Stimulated activated CD4-positive, alpha-beta T cell treated with anti-CD3 and anti-CD28 coated beads, Interleukin-15, amount 100 ng/mL, for 1 hour (primary cell): ENCODE data around the gene ACYP2.
"Not testable (repeated sequence)": the region's sequence is repeated elsewhere in the genome, so short reads cannot be mapped to it uniquely, and the experiment has no call there.

ENCODE experiments used
- DNase-seq, 2 donors: peaks; one replicate each; pipeline ENCODE4 v3.0.0-alpha.2; 2020; ENCODE audit warnings: low read depth in 1 of 2, low spot score in 1 of 2

The ACYP2 gene

DNA sequence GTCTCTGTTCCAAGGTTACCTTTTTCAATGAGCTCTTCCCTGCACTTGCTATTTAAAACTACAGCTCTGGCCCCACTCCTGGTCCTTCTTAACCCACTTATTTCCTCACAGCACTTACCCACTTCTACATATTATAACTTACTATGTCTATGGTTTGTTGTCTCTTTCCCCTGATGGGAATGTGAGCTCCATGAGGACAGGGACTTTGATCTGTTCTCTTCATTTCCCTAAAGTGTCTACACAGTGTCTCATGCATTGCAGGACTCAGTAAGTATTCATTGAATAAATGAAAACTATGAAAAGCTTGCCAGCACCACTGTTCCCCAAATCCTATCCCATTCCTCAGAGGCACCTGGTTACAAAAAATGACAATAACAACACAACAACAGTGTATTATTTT lies 18.3 kb upstream of the ACYP2 start:
- no peak for DNase-seq

DNA sequence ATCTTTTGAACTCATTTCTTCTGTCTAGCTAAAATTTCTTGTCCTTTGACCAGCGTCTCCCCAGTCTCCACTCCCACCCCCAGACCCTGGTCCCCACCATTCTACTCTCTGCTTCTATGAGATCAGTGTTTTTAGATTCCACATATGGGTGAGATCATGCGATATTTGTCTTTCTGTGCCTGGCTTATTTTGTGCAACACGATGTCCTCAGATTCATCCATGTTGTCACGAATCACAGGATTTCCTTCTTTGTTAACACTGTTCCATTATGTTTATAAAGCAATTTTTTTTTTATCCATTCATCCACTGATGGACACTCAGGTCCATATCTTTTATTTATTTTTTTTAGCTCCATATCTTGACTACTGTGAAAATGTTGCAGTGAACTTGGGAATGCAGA lies 16.0 kb upstream of the ACYP2 start:
- no peak for DNase-seq

DNA sequence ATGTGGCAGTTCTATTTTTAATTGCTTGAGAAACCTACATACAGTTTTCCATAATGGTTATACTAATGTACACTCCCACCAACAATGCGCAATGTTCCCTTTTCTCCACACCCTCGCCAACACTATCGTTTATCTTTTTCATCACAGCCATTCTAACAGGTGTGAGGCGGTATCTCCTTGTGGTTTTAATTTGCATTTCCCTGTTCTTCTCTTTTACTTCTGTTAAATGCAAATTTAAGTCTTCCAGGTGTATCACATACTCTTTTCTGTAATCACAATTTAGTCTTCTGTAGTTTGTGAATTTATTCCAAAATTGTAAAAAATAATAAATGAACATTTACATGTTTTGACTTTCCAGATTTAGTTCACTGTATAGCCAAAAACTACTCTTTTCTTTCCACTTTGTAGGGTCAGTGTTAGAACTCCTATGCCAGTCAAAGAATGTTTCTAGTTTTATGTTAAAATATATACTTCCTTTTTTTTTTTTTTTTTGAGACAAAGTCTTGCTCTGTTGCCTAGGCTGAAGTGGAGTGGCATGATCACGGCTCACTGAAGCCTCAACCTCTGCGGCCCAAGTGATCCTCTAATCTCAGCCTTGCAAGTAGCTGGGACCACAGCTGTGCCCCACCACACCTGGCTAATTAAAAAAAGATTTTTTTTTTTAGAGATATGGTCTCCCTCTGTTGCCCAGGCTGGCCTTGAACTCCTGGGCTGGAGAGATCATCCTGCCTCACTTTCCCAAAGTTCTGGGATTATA lies 15.4 kb upstream of the ACYP2 start:
- no peak for DNase-seq

DNA sequence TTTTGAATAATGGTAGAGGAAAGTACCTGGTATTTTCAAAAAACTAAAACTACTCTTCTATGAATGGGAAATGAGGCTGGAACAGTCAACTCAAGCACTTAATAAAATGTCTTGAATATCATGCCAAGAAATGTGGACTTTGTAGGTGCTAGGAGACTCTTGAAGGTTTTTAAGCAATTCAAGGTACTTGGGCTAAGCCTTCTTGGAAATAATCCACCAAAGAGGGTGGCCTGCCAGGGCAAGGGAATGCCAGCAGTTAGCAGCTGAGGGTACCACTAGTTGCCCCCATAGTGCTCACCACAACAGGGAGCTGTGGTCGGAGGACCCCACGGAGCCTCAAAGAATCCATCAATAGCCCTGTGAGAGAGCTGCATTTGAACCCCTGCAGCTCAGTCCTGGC lies 14.6 kb upstream of the ACYP2 start:
- no peak for DNase-seq

DNA sequence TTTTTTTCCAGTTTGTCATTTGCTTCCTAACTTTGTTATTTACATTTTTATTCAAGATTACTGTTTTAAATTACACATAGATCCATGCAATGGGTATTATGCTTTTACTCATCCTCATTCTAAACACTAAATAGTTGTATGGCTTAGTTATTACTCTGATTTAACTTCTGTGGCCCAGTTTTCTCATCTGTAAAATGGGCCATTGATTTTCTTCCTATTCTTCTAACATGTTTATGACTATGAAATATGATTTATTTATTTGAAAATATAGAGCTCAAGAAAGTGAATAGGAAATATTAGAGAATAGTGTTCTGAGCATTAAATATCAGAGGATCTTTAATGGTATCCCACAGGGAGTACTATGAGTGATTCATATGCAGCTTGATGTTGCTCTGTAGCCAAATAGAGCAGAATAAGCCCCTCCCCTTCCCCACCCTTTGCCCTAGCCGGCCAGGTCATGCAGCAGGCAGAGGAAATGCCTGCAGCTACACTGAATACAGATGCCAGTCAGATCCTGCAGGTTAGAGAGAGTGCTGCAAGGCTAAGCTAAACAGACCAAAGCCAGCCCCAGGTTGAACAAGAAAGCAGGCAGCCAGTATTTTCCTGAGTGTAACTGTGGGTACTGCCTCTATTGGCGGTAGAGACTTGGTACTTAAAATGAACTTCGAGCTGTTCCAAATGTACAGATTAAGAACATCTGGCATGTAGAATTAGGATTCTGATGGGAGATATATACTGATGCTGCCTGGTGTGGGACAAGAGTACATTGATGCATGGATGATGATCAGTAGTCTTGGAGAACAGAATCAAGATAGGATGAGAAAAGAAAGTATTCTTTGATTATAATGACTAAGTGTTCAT lies 11.7 kb upstream of the ACYP2 start:
- no peak for DNase-seq

DNA sequence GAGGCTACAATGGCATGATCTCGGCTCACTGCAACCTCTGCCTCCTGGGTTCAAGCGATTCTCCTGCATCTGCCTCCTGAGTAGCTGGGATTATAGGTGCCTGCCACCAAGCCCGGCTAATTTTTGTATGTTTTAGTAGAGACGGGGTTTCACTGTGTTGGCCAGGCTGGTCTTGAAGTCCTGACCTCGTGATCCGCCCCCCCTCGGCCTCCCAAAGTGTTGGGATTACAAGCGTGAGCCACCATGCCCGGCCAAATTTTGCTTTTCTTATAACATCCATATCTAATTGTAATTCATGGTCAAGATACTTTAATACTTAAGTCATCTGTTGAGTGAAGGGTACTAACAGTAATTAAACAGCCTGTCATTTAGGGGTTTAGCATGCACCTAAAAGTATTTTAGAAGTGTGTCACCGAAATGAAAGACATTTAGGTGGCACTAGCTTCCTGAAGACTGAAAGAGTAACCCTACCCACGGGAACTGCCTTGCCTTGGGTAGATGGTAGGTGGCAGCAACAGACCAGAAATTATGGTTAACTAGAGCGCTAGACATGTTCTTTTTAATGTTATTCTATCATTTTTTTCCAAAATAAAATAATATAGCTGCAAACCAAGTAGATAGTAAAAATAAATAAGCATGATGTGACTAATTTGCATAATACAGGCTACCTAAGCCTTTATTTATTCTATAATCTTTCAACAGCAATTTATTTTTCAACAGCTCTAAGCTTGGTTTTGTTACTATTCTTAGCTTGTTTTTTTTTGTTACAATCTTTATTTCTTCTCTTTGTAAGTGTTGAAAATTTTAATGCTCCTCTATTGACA lies 8.6 kb upstream of the ACYP2 start:
- DNase-seq: no peak

DNA sequence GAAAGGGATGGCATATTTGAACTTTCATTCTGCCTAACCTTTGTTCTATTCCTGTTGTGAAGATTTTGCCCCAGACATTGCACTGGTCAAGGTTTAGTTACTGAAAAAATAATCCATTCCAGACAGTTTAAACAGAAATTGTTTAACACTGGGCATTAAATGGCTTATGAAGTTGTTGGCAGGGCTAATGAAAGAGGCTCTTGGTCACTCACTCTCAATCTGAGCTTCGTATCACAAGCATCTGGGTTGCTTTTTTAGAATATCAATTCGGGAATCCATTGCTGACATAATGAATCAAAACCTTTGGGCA lies 8.0 kb upstream of the ACYP2 start:
- DNase-seq: no peak

DNA sequence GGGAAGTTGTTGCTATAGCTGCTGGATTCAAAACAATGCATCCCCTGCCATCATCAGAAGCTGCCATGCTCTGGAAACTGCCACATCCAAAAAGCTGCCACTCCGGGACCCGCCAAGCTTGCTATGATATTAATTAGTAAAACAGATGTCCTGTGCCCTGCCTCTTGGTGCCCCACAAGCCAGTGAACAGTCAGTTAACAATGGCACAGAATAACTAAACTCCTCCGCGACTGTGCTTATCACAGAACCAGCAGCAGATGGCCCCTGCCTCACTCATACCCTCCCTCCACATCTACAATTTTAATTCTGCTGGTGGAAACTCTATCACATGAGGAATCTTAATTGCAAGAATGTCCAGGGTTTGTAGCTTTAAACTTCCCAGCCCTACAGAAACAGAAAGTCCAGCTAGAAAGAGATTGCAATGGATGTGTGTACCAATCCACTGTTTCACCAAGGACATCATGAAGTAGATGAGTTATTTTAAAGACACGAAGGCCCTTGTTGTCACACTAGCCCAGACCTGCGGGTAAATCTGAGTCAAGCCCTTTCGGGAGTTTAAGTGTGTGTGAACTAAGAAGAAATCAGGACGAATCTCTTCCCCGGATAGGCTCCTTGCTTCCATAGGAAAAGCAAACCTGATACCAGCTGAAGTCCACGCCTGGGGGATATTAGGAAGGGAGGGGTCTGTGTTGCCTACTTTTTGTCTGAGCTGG lies 7.4 kb upstream of the ACYP2 start:
- DNase-seq: no peak

DNA sequence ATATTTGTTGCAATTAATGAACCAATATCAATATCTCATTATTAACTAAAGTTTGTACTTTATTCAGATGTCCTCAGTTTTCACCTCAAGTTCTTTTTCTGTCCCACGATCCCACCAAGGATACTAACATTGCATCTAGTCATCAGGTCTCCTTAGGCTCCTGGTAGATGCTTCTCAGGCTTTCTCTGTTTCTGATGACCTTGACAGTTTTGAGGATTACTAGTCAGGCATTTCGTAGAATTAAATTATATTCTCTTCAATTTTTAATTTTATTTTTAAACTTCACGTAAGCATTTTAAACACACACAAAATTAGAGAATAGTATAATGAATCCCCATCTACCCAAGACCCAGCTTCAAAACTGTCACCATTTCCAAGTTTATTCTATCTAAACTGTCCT lies 5.6 kb upstream of the ACYP2 start:
- DNase-seq: no peak

DNA sequence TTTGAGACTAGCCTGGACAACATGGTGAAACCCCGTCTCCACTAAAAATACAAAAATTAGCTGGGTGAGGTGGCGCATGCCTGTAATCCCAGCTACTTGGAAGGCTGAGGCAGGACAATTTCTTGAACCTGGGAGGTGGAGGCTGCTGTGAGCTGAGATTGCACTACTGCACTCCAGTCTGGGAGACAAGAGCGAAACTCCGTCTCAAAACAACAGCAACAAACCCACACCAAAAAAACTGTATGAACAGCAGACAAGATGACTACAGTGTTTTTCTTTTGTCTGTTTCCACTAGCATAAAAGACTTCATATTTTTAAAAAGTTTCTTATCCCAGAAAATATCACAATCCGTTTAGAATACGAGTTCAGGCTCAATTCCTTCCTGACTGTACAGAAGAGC lies 936 bp upstream of the ACYP2 start:
- not testable (repeated sequence) for DNase-seq

DNA sequence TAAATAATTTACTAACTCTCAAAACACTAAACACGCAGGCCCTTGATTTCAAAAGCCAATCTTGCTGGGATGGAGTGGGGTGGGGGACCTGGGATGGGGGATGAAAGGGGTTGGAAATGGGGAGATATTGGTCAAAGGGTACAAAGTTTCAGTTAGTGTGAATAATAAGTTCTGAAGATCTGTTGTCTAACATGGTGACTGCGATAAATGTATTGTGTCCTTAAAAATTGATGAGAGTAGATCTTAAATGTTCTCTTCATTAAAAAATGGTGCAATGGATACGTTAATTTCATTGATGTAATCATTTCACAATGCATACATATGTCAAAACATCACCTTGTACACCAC lies 505 bp upstream of the ACYP2 start:
- no peak for DNase-seq

DNA sequence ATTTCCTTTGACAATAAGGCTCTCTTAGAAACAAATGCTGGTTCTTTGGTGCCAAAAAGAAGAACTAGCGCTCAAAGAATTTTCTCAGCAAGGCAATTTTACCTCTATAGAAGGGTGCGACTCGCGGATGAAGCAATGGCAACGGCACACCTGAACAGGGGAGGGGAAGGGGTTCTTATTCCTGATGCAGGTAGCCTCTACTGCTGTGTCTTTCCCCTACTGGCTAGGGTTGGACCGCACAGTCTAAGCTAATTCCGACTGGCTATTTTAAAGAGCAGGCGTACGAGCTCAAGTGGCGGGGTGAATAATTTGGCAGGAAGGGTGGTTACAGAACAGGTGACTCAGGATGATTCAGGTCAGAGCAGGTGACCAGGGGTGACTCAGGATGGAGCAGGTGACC lies 1.2 kb downstream of the ACYP2 start:
- not testable (repeated sequence) for DNase-seq

DNA sequence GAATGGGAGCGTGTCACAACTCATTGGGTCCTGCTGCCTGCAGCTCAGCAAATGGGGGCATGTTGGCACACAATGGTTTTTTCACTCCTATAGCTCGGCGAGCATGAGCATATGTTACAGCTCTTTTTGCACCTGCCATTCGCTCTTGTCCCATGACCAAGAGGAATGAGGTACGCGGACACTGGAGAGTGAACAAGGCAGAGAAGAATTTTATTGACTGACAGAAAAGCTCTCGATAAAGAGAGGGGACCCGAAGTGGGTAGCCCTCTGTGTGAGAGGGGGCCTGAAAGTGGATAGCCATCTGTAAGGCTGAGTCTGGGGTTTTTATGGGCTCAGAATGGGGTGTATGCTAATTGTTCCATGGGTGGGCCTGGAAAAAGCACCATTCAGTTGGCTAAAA lies 5.5 kb downstream of the ACYP2 start:
- no peak for DNase-seq

DNA sequence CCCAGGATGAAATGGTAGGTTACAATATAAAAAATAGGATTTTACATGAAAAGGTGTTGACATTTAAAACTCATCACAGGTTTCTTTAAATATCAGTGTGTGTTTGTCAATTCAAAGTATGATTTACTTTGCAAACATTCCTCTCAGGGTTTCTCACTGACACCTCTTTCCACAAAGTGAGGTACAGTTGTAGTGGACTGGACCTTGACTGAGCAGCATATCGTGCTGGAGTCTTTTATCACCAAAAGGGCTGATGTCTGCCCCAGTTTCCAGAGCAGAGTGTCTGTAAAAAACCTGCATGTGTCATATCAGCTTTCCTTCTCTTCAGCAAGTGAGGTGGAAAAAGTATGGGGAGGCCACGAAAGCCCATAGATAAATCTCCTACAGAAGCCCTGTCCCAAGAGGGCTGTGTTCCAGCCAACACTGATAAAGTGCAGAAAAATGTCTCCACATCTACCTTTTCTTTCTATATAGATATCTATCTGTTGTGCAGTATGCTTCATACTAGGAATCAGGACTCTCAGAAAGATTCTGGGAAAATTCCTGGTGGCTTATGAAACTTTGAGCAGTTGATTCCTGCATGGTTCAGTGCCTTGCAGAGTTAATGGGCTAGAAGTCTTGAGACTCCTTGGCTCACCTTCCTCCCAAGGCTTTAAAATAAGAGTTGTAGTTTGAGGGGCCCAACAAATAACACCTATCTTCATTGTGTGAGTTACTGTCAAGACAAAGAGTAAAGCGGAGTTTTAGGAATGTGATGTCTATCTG lies 6.9 kb downstream of the ACYP2 start:
- DNase-seq: no peak

DNA sequence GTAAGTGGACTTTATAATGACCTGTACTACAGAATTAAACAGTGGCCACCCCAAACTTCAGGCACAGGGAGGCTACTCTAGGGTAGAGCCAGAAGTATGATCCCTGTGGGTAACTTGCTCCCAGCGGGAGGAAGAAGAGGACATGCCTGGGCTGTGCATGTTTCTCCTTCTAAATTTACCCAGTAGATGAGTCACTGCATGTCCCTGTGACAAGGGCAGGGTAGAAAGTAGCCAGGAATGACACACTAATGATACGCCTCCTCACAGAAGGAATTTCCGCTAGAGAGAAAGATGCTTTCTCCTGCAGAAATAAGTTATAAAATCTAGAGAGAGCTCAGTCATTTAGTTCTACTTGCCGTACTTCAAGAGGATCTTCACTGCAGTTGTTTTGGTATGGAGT lies 7.5 kb downstream of the ACYP2 start:
- no peak for DNase-seq

DNA sequence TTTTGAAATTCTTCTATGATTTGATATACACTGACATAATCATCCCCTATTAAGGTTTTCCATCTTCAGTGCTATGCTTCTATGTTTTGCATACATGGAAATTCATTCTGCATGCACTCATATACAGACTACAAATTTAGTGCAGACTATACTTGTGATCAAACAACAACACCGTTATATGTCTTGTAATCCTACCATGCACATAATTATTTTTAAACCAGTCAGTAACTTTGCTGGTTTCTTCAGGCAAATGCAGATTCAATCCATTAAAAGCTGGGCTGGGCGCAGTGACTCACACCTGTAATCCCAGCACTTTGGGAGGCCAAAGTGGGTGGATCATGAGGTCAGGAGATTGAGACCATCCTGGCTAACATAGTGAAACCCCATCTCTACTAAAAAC lies 11.8 kb downstream of the ACYP2 start:
- not testable (repeated sequence) for DNase-seq

DNA sequence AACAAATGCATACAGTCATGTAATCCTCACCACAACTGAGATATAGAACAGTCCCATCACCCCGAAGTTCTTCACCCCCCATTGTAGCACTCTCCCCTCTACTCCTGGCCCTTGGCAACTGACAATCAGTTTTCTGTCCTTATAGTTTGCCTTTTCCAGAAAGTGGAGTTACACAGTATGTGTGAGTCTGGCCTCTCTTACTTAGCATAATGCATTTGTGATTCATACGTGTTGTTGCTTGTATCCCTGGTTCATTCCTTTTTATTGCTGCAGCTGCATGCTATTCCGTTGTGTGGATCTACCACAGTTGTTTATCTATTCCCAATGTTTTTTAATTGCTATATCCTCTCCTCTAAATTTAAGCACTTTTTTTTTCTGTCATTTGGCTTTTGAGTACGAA lies 17.6 kb downstream of the ACYP2 start:
- no peak for DNase-seq

DNA sequence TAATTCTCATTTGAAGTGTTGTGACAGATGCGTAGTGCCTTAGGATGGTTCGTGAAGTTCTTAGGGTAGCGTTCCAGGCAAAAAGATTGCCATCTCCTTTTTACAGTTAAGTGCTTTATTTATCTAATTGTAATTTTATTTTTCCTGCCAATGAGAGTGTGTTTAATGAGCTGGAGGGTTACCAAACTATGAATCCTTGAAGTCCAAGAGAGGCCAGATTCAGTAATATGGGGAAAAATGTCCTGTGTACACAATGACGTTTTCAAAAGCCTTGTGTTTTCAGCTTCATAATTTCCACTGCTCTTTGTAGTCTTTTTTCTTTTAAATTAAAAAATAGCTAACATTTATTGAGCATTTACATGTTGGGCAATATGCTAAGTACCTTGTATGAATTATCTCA lies 23.8 kb downstream of the ACYP2 start:
- no peak for DNase-seq

DNA sequence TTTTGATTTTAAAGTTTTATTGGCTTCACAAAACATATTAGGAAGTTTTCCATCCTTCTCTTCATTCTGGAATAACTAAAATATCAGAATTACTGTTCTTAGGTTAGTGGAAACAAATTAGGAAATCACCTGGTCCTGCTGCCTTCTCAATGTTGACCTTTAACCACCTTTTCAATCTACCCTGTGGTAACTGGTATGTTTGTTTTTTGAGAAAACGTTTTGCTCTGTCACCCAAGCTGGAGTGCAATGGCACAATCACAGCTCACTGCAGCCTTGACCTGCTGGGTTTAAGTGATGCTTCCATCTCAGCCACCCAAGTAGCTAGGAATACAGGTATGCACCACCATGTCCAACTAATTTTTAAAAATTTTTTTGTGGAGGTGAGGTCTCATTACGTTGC lies 28.4 kb downstream of the ACYP2 start:
- no peak for DNase-seq

DNA sequence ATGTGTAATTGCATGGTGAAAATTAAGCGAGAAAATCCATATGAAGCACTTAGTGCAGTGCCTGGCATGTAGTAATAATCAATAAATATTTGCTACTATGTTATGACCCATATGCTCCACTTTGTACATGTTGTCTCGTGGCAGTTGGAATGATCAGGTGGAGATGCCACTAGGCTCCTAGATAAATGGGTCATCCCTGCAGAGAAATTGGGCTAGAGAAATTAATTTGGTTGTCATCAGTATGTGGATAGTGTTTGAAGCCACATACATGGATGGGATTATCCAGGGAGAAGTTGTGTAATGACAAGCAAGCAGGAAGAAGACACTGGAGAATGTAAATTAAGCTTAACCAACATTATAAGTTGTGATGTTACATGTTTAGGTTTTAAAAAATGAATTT lies 33.0 kb downstream of the ACYP2 start:
- no peak for DNase-seq
